ENCODE results near the gene PJA2.

Gene PJA2

DNA sequence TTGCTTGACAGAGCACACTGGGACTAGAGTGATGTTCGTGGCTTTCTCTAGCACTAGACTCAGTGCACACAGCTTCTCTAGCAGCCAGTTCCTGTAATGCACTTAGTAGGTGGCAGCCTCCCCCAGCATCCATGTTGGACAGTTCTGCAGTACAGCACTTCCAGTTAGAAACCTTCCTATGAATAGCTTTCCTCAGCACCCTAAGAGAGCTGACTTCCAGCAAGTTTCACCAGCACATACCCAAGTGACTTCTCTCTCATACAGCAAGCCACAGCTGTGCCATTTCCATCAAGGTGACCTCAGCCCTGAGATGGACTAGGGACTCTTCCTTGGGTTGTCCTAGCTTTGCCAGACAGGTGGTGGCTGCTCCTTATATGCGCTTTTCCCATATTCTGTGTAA, 60.4 kb downstream of the PJA2 start:
- no peak for DNase-seq

DNA sequence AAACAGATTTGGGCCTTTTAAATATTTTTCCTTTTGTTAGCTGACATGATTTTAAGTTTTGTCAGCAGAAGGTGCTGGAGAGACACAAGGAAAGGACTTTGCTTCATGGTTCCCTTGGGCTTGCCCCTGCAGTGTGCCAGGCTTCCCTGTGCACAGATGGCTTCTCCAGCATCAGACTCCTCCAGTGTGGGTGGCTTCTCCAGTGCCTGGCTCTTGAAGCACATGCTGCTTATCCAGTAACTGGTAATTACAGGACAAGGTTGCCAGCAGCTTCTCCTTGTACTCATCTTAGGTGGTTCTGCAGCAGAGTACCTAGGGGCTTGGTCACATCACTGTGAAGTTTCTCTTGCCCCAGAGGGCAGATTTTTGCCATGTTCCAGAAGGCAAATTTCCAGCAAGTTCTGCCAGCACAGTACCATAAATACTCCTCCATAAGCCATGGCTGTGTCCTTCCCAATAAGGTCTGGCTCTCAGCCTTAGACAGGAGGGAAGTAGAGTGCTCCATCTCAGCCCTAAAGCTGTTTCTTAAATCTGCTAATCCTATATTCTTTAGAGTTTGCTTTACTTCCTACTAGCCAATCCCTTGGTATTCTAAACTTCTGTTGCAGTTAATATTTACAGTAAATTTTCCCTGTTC, 62.4 kb downstream of the PJA2 start:
- no peak for DNase-seq

DNA sequence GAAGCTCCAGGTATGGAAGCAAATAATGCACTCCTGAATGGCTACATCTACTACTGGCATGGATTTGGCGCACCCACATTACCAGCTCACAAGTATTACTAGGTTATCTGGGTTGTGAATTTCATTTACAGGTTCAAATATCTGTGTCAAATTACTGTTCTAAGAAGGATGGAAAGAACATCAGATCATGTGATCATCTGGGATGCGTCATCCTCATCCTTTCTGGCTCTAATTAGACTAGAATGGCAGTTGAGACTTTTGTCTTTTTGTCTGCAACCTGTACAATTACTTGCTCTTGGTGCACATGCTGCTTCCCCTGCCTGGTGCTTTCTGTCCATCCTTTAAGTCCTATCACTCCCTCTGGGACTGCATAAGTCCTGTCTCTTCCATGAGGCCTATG, 64.1 kb downstream of the PJA2 start:
- no peak for DNase-seq

DNA sequence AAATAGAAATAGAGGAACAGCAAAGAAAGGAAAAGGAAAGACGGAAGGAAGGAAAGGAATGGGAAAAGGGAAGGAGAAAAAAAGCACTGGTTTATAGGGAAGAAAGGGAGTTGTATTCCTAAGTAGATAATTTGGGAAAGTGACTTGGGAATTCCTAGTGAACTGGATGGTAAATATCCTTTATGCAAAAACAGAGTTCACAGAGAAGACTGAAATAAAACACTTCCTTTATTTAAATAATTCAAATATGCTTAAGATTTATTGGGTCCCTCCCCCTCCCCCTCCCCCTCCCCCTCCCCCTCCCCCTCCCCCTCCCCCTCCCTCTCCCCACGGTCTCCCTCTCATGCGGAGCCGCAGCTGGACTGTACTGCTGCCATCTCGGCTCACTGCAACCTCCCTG, 69.4 kb downstream of the PJA2 start:
- DNase-seq: no peak

DNA sequence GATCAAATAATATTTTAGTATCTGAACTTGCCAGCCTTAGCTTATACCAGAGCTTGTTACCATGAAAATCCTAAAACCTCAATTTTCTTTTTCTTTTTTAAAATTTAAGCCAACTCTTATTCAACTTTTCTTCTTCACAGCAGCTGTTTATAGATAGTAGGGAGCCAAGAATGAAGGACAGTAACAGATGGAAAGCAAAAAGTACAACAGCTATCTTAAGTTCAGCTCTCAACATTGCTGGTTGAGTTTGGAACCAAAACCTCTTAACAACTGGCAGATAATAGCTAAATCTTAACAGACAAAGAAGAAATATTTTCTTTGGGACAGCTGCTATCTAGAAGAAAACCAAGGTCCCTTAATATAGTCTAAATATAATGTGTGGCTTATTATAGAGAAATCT, 74.7 kb downstream of the PJA2 start:
- no peak for DNase-seq

DNA sequence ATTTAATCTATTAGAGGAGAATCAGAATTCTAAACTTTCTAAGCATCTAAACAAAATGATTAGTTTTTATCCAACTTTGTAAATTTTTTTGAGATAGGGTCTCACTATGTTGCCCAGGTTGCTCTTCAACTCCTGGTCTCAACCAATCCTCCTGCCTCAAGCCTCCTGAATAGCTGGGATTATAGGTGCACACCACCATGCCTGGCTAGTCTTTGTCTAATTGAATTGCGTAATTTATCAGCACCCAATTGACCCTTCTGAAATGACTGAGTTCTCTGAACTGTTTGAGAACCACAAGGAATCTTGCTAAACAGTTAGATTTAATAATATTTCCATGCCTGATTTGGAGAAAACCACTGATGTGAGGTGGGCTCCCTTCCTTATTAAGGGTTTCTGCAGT, 75.7 kb downstream of the PJA2 start:
- no peak for DNase-seq

DNA sequence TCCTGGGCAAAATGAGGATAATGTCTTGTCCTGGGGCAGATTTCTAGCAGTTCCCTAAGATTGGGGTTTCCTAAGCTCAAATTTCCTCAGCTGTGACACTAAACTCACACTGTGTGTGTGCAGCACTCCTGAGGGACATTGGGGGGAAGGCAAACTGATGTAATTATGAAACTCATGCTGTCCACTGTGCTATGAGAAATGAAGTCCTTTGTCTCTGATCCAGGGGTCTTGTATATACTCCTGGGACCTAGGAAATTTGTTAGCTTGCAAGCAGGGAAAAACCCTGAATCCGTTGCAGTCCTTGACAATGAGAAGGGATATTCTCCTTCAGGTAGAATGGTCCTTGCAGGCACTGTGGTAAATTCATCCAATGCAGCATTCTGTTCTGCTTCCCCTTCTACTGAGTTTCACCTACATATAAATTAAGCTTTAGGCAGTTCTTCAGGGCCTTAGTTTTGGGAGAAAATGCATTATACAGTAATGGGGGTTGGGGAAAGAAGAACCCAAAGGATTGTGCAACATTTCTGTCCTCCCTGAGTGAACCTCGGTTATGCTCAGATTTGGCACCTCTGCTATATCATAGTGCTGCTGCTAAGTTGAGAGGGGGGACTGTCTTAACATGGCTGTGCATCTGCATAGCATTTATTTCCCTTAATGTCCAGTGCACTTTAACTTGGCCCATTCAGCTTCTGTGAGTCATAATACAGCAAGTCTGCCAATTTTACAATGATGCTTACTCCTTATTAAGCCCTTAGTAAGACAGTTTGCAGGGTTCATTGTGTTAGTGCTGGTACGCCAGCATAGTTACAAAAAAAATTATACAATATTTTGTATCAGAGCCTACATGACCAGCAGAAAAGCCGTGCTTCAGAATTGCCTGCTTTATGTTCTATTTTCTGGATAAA, 80.2 kb downstream of the PJA2 start:
- no peak for DNase-seq

DNA sequence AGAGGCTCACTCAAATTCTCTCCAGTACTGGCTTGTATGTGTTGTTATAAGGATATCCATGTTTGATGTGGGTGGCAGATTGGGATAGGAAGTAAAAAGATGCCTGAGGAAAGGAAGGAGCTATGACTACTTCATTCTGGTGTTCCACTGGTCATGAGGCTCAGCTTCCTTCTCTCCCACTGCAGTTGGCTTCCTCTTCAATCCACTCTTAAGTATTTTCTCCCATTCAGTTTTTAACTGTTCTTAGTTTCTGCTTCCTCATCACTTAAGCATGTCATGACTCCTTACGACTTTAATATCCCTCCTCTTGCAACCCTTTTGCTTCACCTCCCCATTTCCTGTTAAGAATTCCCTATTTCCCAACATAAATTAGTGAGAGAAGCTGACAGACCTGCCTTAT, 81.1 kb downstream of the PJA2 start:
- DNase-seq: no peak

DNA sequence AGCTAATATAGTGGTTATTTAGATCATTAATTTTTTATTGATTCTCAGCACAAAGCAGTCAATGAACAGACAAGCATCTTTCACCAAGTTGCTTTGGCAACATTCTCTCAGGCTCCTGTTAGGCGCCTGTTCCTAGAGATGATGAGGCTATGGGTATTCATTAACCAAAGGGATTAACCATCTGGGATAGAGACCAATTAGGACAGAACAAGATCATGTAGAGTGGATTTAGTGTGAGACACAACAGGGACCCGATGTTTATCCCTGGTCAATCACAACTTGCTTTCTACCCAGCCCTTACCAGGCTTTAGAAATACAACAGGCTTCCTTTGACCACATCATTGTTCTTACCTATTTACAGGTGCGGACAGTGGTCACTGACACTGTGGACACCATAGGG, 82.2 kb downstream of the PJA2 start:
- DNase-seq: no peak

DNA sequence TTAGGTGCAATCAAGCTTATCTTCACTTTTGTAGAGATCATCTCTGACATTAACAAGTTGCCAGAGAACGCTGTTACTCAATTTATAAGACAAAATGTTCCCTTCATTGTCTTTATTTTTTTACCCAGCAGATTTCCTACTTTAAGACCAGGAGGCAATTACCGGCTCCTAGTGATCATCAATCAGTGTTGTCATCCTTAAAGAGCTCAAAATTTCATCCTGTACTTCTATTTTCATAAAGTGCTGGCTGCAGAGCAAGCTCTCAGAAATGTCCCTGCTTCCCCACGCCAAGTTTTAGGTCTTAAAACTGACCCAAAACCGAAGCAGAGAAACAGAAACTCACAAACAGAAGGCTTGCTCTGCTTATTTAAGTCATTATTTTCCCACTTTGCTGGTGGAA, 82.9 kb downstream of the PJA2 start:
- DNase-seq: no peak

DNA sequence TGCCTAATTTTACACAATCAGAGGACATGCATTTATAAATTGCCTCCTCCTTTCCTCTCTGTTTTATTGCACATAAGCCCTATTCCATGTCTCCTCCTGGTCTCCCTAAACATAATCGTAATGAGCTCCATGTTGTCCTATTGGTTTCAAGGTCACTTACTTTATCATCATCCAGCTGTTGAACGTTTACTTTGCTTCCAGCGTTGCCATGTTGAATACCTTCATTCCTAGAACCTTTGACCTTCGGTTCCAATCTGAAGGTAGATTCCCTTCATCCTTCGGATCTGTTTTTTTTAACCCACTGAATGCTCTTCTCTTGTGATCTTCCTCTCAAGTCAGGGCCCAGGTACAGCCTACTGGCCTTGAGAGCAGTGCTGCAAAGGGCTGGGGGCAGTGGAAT, 84.3 kb downstream of the PJA2 start:
- no peak for DNase-seq

DNA sequence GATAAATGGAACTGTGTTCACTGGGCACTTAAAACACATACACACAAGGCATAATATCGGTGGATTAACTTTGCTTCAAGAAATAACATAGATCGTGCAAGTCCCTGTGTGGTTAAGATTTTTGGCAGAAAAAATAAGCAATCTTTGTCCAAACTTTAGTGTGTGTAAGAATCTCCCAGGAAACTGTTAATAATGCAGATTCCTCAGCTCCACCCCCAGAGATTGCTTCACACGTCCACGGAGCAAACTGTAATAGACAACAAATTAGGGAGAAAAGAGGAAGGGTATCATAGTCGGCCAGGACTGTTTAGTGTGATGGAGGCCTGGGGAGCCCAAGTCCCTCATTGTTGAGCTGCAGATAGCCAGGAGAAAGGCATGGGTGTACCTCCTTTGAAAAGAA, 84.8 kb downstream of the PJA2 start:
- no peak for DNase-seq

DNA sequence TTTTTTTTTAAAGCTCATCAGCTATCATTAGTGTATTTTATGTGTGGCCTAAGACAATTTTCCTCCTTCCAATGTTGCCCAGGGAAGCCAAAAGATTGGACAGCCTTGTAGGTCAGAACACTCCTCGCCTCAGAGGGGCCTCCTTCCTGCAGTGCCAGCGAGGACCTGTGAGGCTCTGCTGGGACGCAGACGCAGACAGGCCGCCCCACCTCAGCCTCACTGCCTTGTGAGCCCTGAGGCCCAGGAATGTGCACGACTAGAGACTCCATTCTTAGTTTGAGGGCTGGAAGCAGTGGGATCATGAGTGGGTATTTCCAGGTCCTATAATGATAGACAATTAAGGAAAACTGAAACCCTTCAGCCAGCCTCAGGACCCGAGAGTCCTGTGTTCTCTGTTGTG, 85.4 kb downstream of the PJA2 start:
- no peak for DNase-seq

DNA sequence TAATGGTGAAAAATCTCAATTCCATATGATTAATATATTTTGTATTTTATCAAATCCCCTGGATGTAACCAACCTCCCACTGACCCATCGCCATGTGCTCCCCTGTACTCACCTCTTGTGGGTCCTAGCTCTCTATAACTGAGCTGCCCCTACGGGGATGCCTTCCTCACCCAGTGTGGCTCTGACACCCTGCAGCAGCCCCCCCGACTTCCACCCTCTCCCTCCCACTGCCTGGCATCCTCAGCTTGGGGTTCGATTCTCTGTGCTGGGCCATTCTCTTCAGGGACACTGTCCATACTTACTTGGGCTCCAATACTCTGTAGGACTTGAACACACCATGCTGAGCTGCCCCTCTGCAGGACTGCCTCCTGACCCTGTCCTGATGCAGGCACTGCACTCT, 87.1 kb downstream of the PJA2 start:
- DNase-seq: no peak

DNA sequence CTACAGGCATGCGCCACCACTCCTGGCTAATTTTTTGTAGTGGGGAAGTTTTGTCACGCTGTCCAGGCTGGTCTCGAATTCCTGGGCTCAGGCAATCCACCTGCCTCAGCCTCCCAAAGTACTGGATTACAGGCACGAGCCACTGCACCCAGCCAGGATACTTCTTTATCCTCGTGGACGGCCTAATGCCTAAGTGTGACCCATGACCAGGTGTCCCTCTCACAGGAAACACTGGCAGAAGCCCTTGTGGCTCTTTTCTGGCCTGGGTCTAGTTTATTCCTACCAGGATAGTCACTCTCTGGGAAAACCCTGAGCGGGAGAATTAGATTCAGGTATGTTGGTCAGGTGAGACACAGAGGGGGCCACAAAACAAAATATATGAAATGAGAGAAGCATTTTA, 90.4 kb downstream of the PJA2 start:
- DNase-seq: no peak

DNA sequence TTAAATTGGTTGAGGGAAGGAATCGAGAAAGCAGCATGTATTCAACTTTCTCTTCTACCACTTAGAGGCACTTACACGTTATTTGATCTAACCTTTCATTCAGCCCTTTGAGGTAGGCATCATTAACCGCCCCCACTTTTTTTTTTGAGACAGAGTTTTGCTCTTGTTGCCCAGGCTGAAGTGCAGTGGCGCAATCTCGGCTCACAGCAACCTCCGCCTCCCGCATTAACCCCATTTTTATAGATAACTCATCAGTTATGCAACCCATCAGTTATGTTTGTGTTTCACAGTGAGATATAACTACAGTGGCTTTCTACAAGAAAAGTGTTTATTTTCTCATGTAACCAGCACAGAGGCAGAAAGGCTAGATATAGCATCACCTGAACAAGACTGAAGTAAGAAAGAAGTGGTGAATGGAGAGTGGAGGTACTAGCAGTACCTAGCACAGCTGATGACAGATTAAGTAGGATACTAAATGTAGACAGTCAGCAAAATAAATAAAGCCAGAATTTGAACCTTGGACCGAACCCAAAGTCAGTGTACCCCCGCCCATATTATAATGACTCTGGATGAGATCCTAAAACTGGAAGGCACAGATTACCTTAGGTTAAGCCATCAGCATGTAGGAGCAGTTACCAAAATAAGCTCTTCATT, 91.2 kb downstream of the PJA2 start:
- no peak for DNase-seq

DNA sequence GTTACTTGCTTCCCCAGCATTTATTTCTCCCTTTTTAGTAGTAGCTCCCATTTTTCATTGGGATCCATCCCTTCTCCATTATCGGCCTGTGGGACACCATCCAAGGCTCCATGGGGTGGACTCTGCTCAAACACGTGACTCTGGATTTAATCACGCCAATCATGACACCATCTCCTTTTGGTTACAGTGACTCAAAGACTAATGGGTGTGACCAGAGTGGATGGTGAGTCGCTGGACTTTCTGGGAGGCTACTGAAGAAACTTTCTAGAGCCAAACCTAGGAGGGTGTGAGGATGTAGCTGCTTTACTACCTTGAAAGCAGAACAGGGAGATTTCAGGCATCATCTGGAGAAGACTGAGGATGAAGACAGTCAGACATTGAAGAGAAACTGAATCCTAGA, 93.1 kb downstream of the PJA2 start:
- no peak for DNase-seq

DNA sequence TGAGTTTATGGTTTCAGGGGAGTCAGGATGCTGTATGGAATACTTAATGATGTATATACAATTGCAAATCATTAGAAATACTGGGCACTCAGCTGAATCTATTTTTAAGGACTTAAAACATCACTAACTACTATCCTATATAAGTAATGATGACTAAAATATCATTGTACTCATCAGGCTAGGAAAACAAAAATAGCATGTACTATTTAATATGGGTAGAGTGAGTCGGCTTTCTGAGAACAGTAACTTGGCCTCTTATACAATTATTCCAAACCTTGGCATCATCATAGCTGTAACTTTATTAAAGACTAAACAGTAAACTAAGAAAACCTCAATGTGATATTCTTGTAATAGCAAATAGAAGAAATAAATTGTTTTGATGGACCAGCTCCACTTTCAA, 94.5 kb downstream of the PJA2 start:
- no peak for DNase-seq

DNA sequence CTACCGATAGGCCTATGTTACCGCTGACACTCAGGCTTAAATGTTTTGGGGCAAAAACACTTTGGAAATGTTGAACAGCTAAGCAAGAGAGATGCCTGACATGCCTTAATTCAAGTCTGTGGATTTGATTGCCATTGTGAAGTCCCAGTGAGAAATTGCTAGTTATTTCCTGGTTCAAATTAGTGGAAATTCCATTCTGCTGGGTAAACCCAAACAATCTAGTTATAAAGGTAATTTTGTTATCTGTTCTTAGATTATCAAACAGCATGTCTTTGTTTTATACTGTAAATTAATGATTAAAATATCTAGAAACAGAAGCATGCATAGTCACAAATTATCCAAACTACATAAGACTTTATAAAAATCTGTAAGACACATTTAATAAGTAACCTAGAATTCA, 96.6 kb downstream of the PJA2 start:
- no peak for DNase-seq

DNA sequence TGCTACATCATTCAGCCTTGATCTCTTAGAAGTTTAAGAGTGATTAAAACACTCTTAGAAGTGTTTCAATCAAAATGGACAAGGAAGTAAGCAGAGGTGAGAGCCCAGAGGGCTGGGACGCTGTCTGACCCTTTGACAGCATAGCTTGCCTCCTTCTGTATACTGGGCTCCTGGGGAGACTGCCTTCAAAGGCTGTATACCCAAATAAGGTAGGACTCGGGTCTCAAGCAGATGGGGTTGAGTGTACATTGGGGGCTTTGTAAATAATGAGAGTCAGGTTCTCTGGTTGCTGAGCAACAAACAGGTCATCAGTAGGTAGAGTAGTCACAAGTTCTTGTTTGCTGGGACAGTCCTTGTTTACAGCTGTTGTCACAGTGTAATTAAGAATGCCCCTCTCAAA, 97.1 kb downstream of the PJA2 start:
- no peak for DNase-seq

DNA sequence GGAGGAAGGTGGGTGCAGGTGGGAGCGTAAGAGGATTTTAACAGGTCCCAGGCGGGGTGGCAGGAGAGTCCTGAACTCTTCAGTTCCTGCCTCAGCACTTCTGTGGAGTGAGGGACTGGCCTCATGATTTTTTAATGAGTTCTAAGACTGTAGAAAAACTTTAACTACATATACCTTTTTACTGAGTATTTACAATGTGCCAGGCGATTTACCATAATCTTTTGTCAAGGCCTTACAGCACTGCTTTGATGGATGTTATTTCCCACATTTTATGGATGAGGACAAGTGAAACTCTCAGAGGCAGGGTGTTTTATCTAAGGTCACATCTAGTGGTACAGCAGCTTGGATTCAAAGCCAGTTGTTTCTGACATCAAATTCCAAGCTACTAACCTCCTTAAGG, 99.5 kb downstream of the PJA2 start:
- no peak for DNase-seq

DNA sequence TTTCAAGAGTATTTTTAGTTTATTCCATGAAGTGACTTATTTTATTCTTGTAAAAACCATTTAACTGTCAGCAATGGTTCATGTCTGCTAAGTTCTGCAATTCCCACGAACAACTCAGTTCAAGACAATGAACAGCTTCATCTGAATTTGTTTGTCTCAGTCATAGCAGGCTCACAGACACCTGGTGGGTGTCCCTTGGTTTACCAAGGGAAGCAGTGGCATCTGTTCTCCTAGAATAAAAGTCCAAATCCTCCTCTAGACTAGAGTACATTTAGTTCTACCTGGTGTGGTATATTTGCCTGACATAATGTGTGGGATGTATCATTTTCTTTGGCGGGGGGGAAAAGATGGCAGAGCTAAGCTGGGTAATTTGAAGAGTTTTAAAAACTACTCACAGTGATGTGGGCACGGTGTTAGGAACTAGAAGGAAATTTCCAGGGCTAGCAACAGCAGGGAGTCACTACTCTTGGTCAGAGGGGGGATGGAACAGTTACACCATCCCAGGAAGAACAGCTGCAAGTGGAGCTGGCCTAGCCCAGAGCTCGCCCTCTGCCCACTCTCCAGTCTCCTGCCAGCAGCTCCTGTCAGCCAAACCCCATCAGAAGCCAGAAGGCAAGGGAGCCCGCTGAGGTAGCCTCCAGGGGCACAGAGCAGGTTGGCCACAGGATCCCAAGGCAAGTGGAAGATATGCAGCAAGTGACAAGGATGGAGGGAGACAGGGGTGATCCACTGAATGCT, 100.3 kb downstream of the PJA2 start:
- DNase-seq: no peak

DNA sequence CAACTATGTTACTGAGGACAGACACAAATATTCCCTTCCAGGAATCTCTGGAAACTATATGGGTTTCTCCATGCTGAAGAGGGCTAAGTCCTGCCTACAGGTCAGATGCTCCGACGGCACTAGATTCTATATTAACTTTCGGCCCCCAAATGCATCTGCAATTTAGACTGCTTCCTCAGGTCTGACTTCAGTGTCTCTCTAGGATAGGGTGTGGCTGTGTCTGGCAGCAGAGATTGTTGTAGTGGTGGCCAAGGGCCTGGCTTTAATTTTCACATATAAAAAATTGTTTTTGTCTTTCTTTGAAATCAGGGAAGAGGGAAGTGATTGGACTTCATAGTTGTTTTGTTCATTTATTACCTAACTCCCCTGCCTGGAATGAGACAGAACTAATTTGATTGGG, 101.8 kb downstream of the PJA2 start:
- DNase-seq: no peak

DNA sequence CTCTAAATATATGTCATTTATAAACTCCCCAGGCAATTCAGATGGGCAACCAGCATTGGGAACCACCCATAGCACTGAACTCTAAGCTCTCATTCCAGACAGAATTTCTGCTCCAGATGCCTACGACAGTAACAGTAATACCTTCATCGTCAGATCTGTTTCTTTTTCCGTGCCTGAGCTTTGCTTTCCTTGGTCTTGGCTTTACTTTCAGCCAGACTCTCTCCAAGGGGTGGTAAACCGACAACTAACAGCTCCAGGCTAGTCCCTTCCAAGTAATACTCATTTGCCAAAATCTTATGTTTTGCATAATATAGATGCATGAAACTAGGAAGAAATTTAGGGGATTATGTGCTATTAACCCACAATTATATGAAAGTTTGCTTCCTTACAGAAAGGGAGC, 102.3 kb downstream of the PJA2 start:
- no peak for DNase-seq

Data from activated CD4-positive, CD25-positive, alpha-beta regulatory T cell treated with anti-CD3 and anti-CD28 coated beads, Interleukin-2, amount 50 U/mL, for 72 hours (primary cell).